Right lung (tissue), 5 donors: ENCODE data around the gene BMAL1. TPM values are rescaled to one million over a fixed set of nuclear protein-coding genes. Genes with fewer than 3 reads are reported as not detected.

ENCODE experiments used
- polyA plus RNA-seq, 5 donors: library from polyadenylated mRNA; unstranded; fragments of 120-200 nt; gene quantifications; one replicate each; pipeline versions ENCODE4 v1.2.1 to v1.2.3, GENCODE V29; 2013; ENCODE audit warnings: inconsistent platforms in 1 of 5, low replicate concordance in 1 of 5; ENCODE audit not compliant: insufficient read length in 5 of 5, insufficient read depth in 1 of 5

The BMAL1 gene
- polyA plus RNA-seq, 5 donors: 9.1 to 14.4 (median 12.0) TPM

Other genes starting within 250 kb of the BMAL1 start
- 10 to 100 TPM; 32.8 to 40.0 (median 38.1) TPM for gene BTBD10, start 185.4 kb downstream of the BMAL1 start, polyA plus RNA-seq
- under 1 TPM in 1 of 5 donors, not detected in 4; 0.19 TPM for gene PTH, start 218.2 kb downstream of the BMAL1 start, polyA plus RNA-seq